NCI-H187 treated with DMSO at 0.1 percent for 48 hours (cell line): ENCODE data around the gene OSTM1.

Experiments
- DNase-seq: peaks from one replicate; lab custom pipeline; 2025; lab: John Stamatoyannopoulos, UW

OSTM1 gene

GRCh38 chr6:108074359-108075144 lies at the start of gene OSTM1:
Gene OSTM1, minus strand, starts transcription at chr6:108074741. Its CDS starts 90 bp downstream, at chr6:108074651.
- DNase-seq = peak; percentile 38

- DNase-seq = no peak
These were observed 49.4 kb upstream of the OSTM1 start for GRCh38 chr6:108123946-108124345.

GRCh38 chr6:108123481-108123929 lies 49.0 kb upstream of the OSTM1 start:
- no peak for DNase-seq

- no peak for DNase-seq
These were observed 47.1 kb upstream of the OSTM1 start for GRCh38 chr6:108121612-108122011.

- no peak for DNase-seq
These were observed 45.8 kb upstream of the OSTM1 start for GRCh38 chr6:108120311-108120710.

GRCh38 chr6:108119769-108120141 lies 45.2 kb upstream of the OSTM1 start:
- DNase-seq = no peak

GRCh38 chr6:108118810-108119768 lies 44.5 kb upstream of the OSTM1 start:
- DNase-seq = no peak

GRCh38 chr6:108118359-108118724 lies 43.8 kb upstream of the OSTM1 start:
- no peak for DNase-seq

- DNase-seq = no peak
These were observed 43.2 kb upstream of the OSTM1 start for GRCh38 chr6:108117427-108118358.

GRCh38 chr6:108116546-108117426 lies 42.2 kb upstream of the OSTM1 start:
- no peak for DNase-seq

- DNase-seq = no peak
These were observed 41.1 kb upstream of the OSTM1 start for GRCh38 chr6:108115598-108116058.

- no peak for DNase-seq
These were observed 40.5 kb upstream of the OSTM1 start for GRCh38 chr6:108114841-108115597.

- no peak for DNase-seq
These were observed 39.3 kb upstream of the OSTM1 start for GRCh38 chr6:108113557-108114519.

- DNase-seq = no peak
These were observed 33.8 kb upstream of the OSTM1 start for GRCh38 chr6:108108374-108108773.

- DNase-seq = no peak
These were observed 32.6 kb upstream of the OSTM1 start for GRCh38 chr6:108107102-108107501.

GRCh38 chr6:108106694-108107093 lies 32.2 kb upstream of the OSTM1 start:
- no peak for DNase-seq

GRCh38 chr6:108106261-108106660 lies 31.7 kb upstream of the OSTM1 start:
- DNase-seq = no peak

GRCh38 chr6:108105571-108105970 lies 31.0 kb upstream of the OSTM1 start:
- no peak for DNase-seq

- DNase-seq = no peak
These were observed 28.4 kb upstream of the OSTM1 start for GRCh38 chr6:108102965-108103364.
